Gastroesophageal sphincter (tissue), 3 donors: ENCODE results near the gene PHF10.

ENCODE experiments used
- CTCF ChIP-seq, 4 experiments: fragments of 200-600 bp in 2 of 4; fragments of 450-650 bp in 2 of 4; sonication (generic) in 1 of 4; IDR thresholded peaks; one replicate each; pipeline ENCODE4 v1.5.1; 2017 to 2019; ENCODE audit warnings: antibody characterized with exemption in 4 of 4, mild to moderate bottlenecking in 2 of 4, moderate library complexity in 2 of 4
- EP300 ChIP-seq: sonication (generic); formaldehyde crosslinking; IDR thresholded peaks from one replicate; pipeline ENCODE4 v1.6.1; 2017; ENCODE audit warnings: antibody characterized with exemption, mild to moderate bottlenecking
- POLR2A ChIP-seq, 2 donors: fragments of 450-650 bp; IDR thresholded peaks; one replicate each; pipeline ENCODE4 v1.6.1; 2017; ENCODE audit warnings: antibody characterized with exemption in 2 of 2, mild to moderate bottlenecking in 2 of 2, moderate library complexity in 1 of 2

- no peak for TF ChIP-seq CTCF (IDR thresholded peaks at IDR 0.05)
- TF ChIP-seq EP300 = no peak
- TF ChIP-seq POLR2A (IDR thresholded peaks at IDR 0.05) = no peak
These were observed 27.8 kb upstream of the PHF10 start for GRCh38 chr6:169752074-169752623.
